GM18868 (cell line): Measurements from ENCODE around the gene ADGRL3.

Source experiments
- ATAC-seq: cut with Tn5 transposase; IDR thresholded peaks from one replicate; pipeline ENCODE4 v1.9.1; 2021; ENCODE audit warnings: mild to moderate bottlenecking, moderate library complexity; ENCODE audit not compliant: unreplicated experiment

The ADGRL3 gene

GRCh38 chr4:61275241-61275640 is 75.1 kb downstream of the ADGRL3 start:
- no peak for ATAC-seq

- ATAC-seq: no peak
These were observed 75.9 kb downstream of the ADGRL3 start for GRCh38 chr4:61276029-61276428.

DNA sequence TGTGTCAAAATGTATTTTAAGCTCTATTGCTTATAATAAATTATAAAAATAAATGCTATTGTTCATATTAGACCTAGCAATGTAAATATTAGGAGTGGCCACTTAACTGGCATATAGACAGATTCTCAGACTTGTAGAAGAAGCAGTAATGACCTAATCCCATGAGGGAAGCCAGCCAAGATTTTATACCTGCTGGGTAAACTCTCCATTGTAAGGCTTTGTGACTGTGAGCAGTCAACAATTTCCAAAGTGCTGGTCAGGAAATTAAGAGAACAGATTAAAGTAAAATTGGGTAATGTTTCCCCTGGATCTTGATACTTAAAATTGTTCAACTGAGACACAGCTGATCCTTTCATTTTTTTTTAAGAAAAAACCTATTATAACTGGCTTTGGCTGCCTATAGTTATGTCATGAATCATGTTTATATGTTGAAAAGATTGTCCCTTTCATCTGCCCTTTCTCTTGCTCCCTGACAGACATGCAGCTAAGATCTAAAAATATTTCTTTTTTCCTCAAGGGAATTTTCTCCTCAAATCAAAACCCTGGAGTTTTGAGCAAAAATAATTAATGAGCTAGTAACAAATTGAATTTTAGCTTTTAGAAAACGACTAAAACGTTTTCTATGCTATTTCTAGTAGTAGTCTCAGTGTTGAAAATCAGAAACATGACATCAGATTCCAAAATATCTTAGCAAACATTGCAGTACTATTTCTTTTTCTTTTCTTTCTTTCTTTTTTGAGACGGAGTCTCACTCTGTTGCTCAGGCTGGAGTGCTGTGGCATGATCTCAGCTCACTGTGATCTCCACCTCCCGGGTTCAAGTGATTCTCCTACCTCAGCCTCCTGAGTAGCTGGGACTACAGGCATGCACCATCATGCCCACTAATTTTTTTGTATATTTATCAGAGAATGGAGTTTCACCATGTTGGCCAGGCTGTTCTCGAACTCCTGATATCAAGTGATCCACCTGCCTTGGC is 77.9 kb downstream of the ADGRL3 start:
- no peak for ATAC-seq

- no peak for ATAC-seq
These were observed 92.2 kb downstream of the ADGRL3 start for GRCh38 chr4:61292322-61292721.

DNA sequence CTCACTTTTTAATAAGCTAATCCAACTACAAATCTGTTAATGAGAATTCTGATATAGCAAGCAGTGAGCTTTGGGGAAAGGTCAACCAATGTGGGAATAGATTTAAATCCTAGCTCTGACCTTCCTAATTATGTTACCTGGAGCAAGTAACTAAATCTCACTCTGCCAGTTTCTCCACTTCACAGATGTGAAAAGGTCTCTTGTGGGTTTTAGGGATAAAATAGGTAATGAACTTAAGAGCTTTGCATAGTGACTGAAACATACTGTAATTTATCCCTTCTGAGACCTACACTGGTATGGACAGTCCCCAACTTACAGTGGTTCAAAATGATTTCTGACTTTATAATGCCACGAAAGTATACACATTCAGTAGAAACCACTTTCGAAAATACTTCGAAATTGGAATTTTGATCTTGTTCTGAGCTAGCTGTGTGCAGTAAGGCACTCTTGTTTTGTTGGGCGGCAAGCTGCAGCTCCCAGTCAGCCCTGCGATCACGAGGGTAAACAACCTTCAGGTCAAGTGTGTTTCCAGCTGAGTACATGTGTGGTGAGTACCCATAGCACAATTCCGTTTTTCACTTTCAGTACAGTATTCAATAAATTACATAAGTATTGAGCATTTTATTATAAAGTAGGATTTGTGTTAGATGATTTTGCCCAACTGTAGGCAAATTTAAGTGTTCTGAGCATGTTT is 93.7 kb downstream of the ADGRL3 start:
- peak; percentile 44 for ATAC-seq

GRCh38 chr4:61294936-61295335 is 94.8 kb downstream of the ADGRL3 start:
- ATAC-seq: no peak

DNA sequence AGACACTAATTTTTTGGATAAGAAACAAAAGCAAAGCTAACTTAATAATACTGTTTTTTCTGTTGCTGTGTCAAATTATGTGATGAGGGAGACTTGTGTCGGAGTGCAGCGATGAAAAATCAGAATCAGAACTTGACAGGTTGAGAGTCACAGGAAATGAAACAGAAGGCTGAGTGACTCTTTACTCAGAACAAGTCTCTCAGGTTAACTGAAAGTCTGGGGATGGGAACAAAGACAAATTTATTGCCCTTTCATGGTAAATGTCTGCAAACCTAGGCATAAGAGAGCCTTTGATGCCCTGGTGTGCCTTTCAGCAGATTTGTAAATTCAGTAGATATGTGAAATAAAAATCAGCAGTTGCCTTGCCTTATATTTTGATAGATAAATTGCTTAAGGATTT is 96.0 kb downstream of the ADGRL3 start:
- no peak for ATAC-seq

DNA sequence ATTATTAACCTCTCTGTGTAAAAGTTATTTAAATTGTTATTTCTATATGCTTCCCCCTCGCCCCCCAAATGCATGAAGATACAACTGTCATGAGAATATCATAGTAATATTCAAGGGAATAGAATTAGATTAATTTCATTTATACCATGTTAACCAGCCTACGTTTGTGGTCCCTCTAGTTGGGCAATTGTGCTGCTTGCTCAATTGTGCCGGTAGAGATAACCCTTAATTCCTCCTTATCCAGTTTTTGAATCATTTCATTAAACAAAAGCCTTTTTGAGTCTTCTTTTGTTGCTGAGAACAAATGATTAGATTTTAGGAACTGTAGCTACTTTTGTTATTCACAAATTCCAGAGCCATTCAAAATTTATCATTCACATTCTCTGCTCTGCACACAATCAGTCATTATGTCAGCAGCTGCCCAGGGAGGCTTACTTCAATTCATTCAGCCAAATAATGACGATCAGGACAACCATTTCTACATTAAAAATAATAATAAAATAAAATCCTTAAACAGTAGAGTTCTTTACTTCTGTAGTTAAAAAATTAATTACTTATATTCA is 98.1 kb downstream of the ADGRL3 start:
- ATAC-seq: no peak

DNA sequence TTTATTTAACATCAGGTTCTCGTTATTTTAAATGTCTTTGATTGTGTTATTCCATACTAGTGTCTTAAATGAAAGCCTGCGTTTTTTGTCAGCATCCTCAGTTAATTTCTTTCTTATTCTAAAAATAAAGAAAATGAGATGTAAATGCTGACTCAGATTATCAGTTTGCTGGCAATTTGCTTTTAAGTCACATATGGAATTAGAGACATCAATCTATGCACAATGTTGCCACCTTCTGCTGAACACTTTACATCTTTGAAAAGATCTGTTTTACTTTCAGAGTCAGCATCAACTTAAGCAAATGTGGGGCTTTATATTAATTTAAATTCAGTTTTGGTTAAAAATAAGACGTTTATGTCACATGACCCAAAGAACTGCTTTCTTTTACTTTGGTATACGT is 99.2 kb downstream of the ADGRL3 start:
- ATAC-seq: no peak

DNA sequence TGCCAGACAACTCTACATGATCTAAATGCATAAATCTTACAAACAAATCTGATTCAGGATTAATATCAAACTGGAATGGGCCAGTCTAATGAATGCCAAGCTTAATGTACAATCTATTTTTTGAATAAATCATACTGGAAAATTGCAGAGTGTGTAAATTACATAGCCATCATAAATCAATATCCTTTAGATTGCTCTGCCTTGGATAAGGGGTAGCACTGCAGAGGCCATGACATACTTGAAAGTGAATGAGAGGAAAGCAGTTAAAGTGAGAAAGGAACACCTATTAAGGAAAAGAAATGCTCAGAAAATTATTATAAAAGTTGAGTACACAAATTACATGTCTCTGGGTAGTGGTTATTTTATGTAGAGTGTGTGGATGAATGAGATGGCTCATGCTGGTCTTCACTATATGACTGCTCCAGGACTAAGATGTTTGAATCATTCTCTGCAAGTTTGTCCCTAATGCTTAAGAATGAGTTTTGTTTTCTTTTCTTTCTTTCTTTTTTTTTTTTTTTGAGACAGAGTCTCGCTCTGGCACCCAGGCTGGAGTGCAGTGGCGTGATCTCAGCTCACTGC is 100.2 kb downstream of the ADGRL3 start:
- no peak for ATAC-seq

DNA sequence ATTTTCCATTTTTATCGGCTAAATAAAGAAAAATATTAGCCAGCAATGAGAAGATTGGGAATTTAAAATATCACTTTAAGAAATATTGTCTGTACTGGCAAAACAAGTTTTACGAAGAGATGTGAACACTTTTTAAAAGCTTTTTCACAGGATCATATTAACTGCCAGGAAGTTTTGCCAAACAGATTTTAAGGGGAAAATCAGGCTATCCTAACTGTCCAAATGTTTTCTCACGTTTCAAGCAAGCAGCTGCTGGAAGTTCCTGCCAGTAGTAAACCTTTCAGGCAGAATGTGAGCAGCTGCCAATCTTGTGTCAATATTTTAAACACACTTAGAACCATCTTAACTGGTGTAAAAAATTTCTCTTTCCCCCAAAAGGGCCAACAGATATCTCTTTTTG is 101.1 kb downstream of the ADGRL3 start:
- no peak for ATAC-seq

- no peak for ATAC-seq
These were observed 107.9 kb downstream of the ADGRL3 start for GRCh38 chr4:61308033-61308432.

DNA sequence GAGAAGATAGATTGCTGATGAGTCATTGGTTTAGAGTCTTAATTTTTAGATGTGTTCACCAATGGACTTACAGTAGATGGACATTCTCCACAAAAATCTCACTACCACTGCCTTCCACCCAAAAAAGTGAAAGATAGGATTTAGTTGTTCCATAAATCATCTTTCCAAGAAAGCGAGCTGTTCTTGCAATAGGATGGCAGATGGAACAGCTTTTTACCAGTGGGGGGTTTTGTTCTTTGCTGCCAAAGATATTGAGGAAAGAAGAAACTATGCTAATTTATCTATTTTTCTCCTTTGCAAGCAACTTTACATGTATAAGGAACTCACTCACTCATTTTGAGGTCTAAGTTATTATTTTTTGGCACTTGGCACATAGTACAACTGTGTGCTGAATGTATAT is 109.5 kb downstream of the ADGRL3 start:
- ATAC-seq: no peak

DNA sequence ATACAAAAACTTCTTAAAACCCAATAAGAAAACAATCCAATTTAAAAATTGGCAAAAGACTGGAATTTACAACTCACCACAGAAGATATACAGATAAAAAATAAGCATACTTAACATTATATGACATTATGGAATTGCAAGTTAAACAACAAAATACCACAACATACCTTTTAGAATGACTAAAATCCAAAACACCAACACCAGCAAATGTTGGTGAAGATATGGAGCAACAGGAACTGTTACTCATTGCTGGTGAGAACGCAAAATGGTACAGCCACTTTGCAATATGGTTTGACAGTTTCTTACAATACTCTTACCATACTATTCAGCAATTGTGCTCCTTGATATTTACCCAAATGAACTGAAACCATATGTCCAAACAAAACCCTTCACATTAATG is 112.4 kb downstream of the ADGRL3 start:
- ATAC-seq: no peak

- ATAC-seq: no peak
These were observed 118.3 kb downstream of the ADGRL3 start for GRCh38 chr4:61318431-61318830.

- ATAC-seq: no peak
These were observed 119.0 kb downstream of the ADGRL3 start for GRCh38 chr4:61319156-61319555.

GRCh38 chr4:61320154-61320553 is 120.0 kb downstream of the ADGRL3 start:
- ATAC-seq: no peak

DNA sequence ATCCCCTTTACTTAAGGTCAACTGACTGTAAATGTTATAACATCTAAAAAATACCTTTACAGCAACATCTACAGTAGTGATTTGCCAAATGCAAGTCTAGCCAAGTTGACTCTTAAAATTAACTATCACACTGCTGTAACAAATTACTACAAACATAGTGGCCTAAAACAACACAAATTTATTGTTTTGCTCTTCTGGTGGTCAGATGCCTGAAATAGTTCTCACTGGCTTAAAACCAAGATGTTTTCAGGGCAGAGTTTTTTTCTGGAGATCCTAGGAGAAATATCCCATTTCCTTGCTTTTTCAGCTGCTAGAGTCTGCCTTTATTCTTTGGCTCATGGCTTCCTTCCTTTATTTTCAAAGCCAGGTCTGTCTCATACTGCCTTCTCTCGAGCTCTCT is 120.5 kb downstream of the ADGRL3 start:
- no peak for ATAC-seq

- ATAC-seq: no peak
These were observed 132.6 kb downstream of the ADGRL3 start for GRCh38 chr4:61332693-61333092.

GRCh38 chr4:61333490-61333889 is 133.4 kb downstream of the ADGRL3 start:
- no peak for ATAC-seq

- no peak for ATAC-seq
These were observed 135.2 kb downstream of the ADGRL3 start for GRCh38 chr4:61335241-61335763.
